Stimulated activated CD4-positive, alpha-beta T cell treated with anti-CD3 and anti-CD28 coated beads, TNF-alpha, amount 100 ng/mL, for 48 hours (primary cell): ENCODE measurements around the gene ARRDC3.
"Not testable (repeated sequence)": the region's sequence is repeated elsewhere in the genome, so short reads cannot be mapped to it uniquely, and the experiment has no call there.

Source experiments
- DNase-seq, 3 donors: peaks; one replicate each; pipeline ENCODE4 v3.0.0-alpha.2; 2020; ENCODE audit warnings: low read depth in 3 of 3

ARRDC3 gene, protein sequence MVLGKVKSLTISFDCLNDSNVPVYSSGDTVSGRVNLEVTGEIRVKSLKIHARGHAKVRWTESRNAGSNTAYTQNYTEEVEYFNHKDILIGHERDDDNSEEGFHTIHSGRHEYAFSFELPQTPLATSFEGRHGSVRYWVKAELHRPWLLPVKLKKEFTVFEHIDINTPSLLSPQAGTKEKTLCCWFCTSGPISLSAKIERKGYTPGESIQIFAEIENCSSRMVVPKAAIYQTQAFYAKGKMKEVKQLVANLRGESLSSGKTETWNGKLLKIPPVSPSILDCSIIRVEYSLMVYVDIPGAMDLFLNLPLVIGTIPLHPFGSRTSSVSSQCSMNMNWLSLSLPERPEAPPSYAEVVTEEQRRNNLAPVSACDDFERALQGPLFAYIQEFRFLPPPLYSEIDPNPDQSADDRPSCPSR

DNA sequence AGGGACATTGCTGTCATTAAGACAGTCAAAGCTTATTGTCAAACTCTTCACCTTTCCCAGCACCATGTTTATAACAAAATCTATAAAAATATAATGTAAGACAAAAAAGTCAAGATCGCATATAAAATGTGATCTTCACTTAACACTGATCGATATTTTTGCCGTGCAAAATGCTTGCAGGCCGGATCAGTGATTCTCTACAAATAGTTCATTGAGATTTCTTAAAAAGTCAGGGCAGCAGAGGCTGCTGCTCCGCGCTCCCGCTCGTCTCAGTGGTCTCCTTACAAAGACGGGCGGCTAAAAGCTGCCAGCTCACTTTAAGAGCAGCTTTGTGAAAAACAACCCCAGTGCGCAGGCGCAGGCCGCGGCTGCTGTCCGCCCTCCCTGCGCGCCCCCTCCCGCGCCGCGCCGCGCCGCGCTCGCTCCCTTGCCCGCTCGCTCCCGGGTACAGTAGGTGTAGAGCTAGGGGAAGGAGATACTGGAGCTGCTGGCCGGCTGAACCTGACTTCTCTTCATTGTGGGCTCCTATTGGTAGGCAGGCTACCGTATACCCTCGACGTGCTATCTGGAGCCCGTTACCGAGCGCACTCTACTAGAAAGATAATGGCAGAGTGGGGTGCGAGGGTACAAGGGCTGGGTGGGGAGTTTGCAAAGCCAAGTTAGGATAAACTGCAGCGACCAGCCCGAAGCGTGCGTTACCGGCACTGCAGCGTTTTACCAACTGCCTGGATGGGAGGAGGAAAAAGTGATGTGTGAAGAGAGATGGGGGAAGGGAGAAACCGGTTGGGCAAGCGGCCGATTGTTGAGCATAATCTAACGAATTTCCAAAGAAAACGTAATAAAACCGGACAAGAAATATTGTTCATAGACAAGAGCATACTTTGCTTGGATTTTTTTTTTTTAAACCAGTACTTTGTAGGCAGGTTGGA, at the start of gene ARRDC3:
Gene ARRDC3, minus strand, starts transcription at position 291 of the 929 bp plus-strand sequence. Its CDS starts 225 bp downstream, at position 66.
- peak; percentile 90 to 94 (median 92) for DNase-seq

DNA sequence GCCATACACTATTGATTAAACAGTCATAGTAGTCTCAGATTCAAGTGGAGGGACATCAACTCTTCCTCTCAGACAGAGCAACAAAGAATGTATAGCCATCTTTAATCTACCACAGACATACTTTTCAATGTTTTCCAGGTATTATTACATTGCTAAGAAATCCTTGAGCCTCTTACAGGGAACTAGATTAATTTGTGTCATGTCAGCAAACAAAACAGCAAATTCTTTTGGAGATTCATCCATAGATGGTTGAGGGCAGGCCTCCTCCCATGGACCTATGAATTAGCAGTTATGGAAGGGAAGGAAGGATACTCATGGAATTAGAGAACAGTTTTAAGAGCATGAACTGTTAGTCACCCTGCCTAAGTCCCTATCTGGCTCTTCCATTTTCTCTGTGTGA, 47.8 kb upstream of the ARRDC3 start:
- DNase-seq = no peak

DNA sequence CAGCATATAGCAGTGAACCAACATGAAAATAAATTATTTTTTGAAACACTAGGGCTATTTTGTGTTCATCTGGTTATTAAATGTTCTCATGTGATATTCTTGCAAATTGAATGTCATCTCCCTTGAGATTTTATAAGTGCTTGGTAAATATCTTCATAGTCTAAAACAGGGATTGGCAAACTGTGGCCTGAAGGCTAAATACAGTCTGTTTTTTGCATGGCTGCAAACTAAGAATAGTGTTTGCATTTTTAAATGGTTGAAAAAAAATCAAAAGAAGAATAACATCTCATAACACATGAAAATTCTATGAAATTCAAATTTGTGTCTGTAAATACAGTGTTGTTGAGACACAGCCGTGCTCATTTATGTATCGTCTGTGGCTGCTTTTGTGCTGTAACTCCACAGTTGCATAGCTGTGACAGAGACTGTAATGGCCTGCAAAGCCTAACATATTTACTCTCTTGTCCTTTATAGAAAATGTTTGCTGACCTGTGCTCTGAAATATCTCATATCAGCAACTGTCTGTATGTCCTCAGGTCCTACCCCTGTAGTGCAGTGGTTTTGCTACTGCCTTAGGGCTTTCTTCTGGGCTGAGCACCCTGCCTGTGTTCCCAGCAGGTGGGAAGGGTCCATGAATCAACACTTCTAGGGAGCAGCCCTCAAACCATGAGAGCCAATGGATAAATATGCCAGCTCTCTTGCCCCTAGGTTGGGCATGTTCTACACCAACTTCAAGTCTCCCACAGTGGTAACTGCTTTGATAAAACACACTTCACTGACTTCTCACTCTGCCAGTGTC, 41.7 kb upstream of the ARRDC3 start:
- no peak for DNase-seq

DNA sequence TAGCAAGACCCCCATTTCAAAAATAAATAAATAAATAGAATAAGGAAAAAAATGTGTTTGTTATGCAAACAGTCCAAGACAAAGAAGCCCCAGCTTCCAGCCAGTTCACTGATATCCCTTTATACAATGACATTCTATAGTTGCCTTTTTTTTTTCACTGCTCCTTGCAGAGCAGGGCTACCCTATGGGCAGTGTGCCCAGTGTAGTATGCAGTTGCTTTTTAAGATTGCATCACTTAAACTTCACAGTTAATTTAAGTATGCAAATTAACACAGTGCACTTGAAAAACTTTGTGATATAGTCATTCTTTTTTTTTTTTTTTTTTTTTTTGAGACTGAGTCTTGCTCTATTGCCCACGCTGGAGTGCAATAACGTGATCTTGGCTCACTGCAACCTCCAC, 40.8 kb upstream of the ARRDC3 start:
- no peak for DNase-seq

DNA sequence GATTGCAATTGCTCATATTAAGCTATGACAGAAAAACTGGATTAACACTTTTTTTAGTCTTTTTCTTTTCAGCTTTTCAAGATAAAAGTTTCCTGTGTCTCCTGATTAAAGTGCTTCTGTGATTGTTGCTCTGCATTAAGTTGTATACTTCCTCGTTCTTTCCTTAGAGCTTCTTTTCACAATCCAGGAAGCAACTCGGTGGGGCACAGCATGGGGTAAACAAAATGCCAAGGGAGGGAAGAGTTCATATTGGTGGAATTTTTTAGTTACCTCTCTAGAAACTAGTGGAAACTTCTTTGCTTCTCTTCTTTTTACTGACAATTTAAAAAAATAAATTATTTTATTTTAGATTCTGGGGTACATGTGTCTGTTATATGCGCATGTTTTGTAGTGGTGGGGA, 37.8 kb upstream of the ARRDC3 start:
- DNase-seq = no peak

DNA sequence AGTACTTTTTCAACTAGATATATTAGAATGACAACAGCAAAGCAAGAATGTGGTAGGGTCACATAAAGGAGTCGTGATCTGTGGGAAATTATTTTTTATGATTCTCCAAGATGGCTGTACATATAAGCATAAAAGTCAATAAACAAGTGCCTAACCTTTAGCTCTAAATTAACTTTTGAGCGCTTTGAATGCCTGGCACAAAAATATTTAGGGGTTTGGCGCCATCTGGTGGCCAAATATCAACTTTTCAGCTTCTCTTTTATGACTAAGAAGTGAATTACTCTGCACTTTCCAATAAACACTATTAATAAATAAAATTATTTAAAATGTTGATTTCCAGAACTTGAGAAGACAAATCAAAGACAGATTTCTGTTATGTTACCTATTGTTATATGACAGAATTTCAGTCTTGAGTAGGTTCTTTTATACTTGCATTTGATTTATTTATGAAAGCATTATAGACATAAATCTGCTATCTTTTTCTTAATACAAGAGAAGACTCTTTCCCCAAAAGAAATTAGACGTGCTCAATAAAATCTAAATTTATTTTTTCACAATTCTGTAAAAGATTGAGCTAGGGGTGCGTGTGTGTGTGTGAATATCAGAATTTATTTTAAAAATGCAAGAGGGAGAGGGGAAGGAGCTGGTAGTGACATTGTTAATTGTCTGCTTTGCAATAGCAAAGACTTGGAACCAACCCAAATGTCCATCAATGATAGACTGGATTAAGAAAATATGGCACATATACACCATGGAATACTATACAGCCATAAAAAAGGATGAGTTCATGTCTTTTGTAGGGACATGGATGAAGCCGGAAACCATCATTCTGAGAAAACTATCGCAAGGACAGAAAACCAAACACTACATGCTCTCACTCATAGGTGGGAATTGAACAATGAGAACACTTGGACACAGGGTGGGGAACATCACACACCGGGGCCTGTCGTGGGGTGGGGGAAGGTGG, 36.7 kb upstream of the ARRDC3 start:
- peak; percentile 40 to 59 (median 45) for DNase-seq

DNA sequence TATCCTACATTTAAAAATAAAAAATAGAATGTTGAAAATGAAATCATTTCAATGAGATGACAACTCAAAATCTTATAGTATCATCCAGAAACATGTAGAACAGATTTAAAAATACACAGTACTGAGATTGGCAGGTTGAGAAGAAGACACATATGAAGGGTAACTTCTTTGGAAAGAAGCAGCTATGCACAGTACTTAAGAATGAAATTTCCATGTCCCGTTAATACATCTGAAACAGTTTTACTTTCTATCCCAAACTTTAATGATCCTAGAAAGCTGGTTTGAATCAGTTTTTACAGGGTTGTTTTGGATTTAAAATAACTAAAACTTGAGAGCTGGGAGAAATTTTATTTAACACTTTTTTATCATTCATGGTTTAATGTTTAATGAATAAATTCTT, 36.0 kb upstream of the ARRDC3 start:
- no peak for DNase-seq

DNA sequence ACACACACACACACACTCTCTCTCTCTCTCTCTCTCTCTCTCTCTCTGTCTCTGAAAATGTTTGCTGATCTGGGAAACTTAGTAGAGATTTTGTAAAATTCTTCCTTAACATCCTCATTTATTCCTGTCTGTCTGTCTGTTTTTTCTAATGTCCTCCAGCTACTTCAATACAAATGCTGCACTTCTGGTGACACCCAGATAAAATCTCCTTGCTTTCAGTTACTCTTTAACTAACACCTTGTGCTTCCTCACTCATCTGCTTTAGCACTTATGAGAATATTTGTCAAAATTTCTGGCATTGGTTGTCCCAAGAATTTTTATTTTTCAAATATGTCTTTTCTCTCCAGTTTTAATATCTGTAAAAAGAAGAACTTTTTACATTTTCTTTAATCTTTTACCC, 35.0 kb upstream of the ARRDC3 start:
- no peak for DNase-seq

DNA sequence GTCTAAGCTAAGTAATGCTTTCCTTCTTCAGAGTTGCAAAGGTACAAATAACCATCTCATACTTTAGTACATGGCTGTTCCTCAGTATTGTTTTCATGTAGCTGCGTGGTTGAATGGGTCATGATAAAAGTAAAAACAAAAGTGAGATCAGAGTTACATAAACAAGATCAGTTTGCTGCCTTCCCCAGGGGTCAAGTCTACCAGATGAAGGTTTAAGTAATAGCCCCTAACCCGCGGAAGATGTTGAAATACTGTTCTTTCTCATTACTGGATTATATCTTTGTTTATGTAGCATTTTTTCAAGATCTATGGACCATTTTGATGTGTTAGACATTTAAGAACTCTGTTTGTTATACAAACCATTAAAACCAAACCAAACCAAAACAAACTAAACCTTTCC, 34.1 kb upstream of the ARRDC3 start:
- no peak for DNase-seq

DNA sequence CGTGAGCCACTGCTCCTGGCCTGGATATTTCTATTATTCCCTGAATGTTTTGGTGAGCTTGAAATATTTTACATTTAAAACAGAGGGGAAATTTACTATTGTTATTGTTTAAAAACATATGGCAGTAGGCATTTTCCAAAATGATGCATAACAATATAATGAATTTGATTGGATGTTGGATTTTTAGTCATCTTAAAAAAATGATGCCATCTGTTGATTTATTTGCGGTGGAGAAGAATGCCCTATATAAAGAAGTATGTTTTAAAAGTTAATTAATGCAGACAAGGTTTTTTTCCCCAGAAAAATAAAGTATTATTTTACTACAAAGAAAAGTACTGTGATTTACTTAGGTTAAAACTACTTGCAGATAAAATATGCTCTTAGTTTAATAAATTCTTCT, 33.4 kb upstream of the ARRDC3 start:
- DNase-seq = no peak

DNA sequence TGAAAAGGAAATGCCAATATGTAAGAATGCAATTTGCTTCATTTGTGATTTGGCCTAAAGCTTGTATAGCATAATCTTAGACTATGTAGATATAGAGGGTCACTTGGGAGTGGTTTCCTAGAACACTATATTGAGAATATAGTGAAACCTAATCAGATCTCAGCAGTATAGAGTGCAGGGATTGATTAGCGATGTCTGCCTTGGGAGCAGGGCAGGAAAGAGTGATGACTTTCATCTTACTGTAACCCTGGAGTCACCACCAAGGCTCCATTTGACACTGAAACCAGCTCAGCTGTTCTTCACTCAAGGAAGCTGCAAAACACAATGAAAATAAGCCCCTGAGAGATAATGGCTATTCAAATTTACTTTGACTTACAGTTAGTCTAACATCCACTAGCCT, 26.2 kb upstream of the ARRDC3 start:
- DNase-seq = no peak

DNA sequence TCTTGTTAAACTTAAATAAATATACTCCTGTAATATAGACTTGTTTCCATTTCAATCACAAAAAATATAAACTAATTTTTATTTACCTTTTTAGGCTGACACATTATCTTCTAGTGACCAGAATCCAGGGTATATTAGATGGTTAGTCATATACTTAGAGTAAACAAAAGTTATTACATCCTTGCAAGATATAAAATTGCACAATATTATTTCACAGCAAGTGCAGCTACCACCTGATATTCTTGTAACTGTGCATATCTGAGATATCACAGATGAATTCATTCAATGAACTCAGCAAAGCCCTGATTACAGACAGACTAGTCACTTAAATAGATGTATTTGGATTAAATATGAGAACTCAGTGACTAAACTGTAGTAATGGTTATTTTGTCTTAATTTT, 25.6 kb upstream of the ARRDC3 start:
- DNase-seq = no peak

DNA sequence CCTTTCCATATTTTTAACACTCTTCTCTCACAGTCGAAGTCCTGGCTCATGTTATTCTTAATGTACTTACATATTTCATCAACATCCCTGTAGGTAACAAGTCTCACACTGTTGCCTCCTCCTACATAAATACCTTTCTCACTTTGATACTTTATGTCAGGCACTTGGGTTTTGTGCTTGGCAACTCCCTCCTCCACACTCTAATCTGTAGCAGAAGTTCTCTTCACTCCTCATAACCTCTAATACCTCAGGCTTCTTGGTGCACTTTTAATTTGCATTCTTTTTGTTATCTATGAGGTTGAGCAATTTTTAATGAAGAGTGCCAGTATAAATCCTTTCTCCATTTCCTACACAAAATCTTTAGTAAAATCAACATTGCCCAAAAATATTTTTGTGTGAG, 24.1 kb upstream of the ARRDC3 start:
- DNase-seq = no peak

DNA sequence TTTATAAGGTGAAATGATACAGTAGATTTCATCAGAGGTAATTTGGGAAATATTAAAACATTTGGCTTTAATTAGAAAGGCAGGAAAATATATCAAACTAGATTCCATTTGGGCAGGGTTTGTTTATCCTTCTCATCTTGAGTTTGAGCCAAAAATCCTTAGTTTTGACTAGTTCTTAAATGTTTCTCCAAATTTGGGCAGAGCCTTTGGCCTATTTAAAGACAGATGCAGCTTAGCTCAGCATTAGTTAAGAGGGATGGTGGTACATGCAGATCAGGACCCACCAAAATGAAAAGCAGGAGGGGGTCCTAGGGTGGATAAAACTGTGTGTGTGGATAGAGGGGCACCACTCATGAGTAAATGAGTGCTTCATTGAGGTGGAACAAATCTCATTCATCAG, 20.3 kb upstream of the ARRDC3 start:
- no peak for DNase-seq

DNA sequence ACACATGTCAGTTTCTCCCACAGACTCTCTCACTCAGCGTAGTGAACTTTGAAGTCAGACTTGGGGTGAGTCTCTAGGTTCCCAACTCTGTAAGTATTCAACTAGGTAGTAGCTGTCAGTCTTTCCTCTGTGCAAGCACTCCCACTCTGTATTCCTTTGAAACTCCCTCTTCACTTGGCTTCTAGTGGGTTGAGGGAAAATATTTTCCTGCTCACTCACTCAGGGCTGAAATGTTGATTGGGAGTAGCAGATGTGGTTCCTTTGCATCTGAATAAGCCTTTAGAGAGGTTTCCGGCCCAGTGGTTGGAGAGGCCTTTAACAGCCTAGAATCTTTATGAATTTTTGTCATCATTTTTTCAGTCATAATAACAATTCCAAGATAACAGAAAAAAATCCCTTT, 18.1 kb upstream of the ARRDC3 start:
- no peak for DNase-seq

DNA sequence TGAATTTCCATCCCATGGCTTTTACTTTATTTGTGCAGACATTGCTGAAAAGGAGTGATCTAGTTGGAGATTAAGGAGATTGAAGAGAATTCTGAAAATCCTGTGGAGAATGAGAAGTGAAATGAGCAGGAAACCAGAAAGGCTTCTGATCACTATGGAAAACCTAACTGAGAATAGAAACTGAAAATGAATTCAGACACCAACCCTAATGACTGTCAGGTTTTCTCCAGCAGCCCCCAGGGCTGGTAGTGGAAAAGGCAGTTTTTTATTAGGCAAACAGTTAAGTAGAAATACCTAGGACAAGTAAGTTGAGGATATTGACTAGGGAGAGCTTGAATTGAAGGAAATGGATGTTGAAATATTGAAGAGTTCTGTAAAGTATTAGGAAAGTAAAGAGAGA, 14.7 kb upstream of the ARRDC3 start:
- no peak for DNase-seq

DNA sequence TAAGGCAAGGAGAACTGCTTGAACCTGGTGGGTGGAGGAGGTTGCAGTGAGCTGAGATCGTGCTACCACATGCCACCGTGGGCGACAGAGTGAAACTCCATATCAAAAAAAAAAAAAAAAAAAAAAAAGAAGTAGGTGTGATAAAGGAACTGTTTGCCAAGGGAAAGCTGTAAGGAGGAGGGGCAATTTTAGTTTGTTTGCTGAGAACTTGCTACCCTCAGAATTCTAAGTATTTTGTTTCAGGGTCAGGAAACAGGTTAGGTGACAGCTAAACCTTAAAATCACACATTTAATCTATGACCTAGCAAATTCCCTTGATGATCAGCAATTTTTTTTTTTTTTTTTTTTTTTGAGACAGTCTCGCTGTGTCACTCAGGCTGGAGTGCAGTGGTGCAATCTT, 7.2 kb upstream of the ARRDC3 start:
- DNase-seq = no peak

DNA sequence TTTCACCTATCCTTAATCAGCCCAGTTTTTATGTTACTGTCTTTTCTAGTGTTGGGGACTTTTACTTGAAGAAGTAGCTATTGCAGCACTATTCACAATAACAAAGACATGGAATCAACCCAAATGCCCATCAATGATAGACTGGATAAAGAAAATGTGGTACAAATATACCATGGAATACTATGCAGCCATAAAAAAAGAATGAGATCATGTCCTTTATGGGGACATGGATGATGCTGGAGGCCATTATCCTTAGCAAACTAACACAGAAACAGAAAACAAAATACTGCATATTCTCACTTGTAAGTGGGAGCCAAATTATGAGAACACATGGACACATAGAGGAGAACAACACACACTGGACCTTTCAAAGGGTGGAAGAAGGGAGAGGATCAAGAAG, 6.4 kb upstream of the ARRDC3 start:
- DNase-seq = not testable (repeated sequence)

DNA sequence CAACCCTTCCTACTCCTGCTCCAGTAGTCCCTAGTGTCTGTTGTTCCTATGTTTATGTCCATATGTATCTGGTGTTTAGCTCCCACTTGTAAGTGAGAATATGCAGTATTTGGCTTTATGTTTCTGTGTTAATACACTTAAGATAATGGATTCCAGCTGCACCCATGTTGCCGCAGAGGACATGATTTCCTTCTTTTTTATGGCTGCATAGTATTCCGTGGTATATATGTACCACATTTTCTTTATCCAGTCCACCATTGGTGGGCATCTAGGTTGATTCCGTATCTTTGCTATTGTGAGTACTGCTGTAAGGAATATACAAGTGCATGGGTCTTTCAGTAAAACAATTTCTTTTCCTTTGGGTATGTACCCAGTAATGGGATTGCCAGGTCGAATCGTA, 5.2 kb upstream of the ARRDC3 start:
- DNase-seq = no peak

DNA sequence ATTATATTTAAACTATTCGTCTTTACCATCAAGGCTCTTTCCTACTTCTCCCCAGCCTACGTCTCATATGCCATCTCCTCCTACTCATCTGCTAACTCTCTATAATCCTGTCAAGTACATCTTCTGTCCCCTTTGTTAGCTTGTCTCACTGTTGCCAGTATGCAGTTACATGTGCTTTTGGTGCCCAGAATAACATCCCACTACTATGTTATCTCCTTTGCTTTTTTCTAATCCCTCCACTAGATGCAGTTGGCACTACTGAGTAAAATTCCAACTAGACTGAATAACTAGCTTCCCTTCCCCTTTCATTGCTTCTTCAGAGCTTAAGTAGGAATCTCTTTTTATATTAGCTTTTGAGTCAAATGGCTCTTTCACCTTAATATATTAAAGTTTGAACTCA, 3.0 kb upstream of the ARRDC3 start:
- no peak for DNase-seq

DNA sequence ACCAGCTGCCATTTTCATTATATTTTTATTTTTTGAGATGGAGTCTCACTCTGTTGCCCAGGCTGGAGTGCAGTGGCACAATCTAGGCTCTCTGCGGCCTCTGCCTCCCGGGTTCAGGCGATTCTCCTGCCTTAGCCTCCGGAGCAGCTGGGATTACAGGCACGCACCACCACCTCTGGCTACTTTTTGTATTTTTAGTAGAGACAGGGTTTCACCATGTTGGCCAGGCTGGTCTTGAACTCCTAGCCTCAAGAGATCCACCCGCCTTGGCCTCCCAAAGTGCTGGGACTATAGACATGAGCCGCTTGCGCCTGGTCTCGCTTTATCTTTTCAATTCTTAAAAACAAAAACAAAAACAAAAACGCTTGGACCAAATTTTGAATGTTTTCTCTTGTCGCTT, 2.5 kb upstream of the ARRDC3 start:
- DNase-seq = not testable (repeated sequence)
